Type B pancreatic cell (in vitro differentiated cells): ENCODE results near the gene NAA50. TPM values are rescaled to one million over a fixed set of nuclear protein-coding genes. Genes with fewer than 3 reads are reported as not detected.

Experiments
- DNase-seq: peaks from one replicate; pipeline ENCODE4 v3.0.0; 2021; ENCODE audit warnings: mixed read lengths; ENCODE audit not compliant: unreplicated experiment; ENCODE audit errors: extremely low spot score
- H3K27ac Mint-ChIP-seq: 2 replicates; pipeline ENCODE4 v1.8.0; 2021; ENCODE audit warnings: mild to moderate bottlenecking, mixed read lengths
- H3K27me3 Mint-ChIP-seq: 2 replicates; pipeline ENCODE4 v1.8.0; 2021; ENCODE audit warnings: mixed read lengths
- H3K36me3 Mint-ChIP-seq: 2 replicates; pipeline ENCODE4 v1.8.0; 2021; ENCODE audit warnings: mixed read lengths
- H3K4me1 Mint-ChIP-seq: one replicate; pipeline ENCODE4 v1.8.0; 2021; ENCODE audit warnings: mixed read lengths; ENCODE audit not compliant: unreplicated experiment
- H3K4me3 Mint-ChIP-seq: 2 replicates; pipeline ENCODE4 v1.8.0; 2021; ENCODE audit warnings: mild to moderate bottlenecking, mixed read lengths
- H3K9me3 Mint-ChIP-seq: 2 replicates; pipeline ENCODE4 v1.8.0; 2021; ENCODE audit warnings: mixed read lengths
- CTCF ChIP-seq: fragments of 200-600 bp; sonication (generic); conservative IDR thresholded peaks from 2 replicates; pipeline ENCODE4 v1.5.0; 2021; ENCODE audit warnings: antibody characterized with exemption, mild to moderate bottlenecking
- total RNA-seq: library from RNA; stranded (reverse); gene quantifications from 2 replicates; pipeline ENCODE4 v1.2.1, GENCODE V29; 2021; ENCODE audit warnings: low replicate concordance

Gene NAA50
- total RNA-seq, 1 donor from 2014 or later = 138 TPM

- Mint-ChIP-seq H3K27ac (peak overlapping the region; percentile 100), H3K4me1 (peaks cover 39% of the 10 kb centered on the region), H3K27me3 (no peaks in the 10 kb centered on the region), H3K4me3 (peak overlapping the region; percentile 98), H3K9me3 (no peaks in the 10 kb centered on the region), H3K36me3 (peaks cover 4% of the 10 kb centered on the region)
- DNase-seq = no peak
- no peak for TF ChIP-seq CTCF
These were observed 1.4 kb upstream of the NAA50 start for GRCh38 chr3:113747283-113748046.

GRCh38 chr3:113746548-113747282, 666 bp upstream of the NAA50 start, which contains the start of gene ATP6V1A:
Gene ATP6V1A (plus strand): TSS chr3:113747035. CDS start chr3:113778754, 31,719 bp downstream.
- no peak for TF ChIP-seq CTCF
- peaks cover 4% of the 10 kb centered on the region for H3K36me3 Mint-ChIP-seq
- peak; percentile 82 for DNase-seq
- H3K4me1 Mint-ChIP-seq = peaks cover 39% of the 10 kb centered on the region
- H3K4me3 Mint-ChIP-seq = peak within 1 kb of the TSS; percentile 98
- H3K27me3 Mint-ChIP-seq = no peaks in the 10 kb centered on the region
- H3K9me3 Mint-ChIP-seq = no peaks in the 10 kb centered on the region
- H3K27ac Mint-ChIP-seq = peak within 1 kb of the TSS; percentile 100

GRCh38 chr3:113744941-113745755, 901 bp downstream of the NAA50 start:
- Mint-ChIP-seq H3K4me3 (peak overlapping the region; percentile 98), H3K27ac (peak overlapping the region; percentile 100), H3K27me3 (no peaks in the 10 kb centered on the region), H3K36me3 (peaks cover 4% of the 10 kb centered on the region), H3K4me1 (peaks cover 39% of the 10 kb centered on the region), H3K9me3 (no peaks in the 10 kb centered on the region)
- no peak for DNase-seq
- TF ChIP-seq CTCF = peak; percentile 66

- peak overlapping the region; percentile 10 for H3K27ac Mint-ChIP-seq
- DNase-seq = no peak
- peaks cover 35% of the 10 kb centered on the region for H3K4me1 Mint-ChIP-seq
These were observed 2.9 kb downstream of the NAA50 start for GRCh38 chr3:113743006-113743630.

More at GRCh38 chr3:113743006-113743630, 2.9 kb downstream of the NAA50 start:
- Mint-ChIP-seq H3K4me3 (peak overlapping the region; percentile 98), H3K36me3 (peaks cover 4% of the 10 kb centered on the region), H3K27me3 (no peaks in the 10 kb centered on the region), H3K9me3 (no peaks in the 10 kb centered on the region)
- no peak for TF ChIP-seq CTCF
